Body of pancreas (tissue), 4 donors: ENCODE measurements around the gene HECA. TPM values are rescaled to one million over a fixed set of nuclear protein-coding genes. Genes with fewer than 3 reads are reported as not detected.

ENCODE experiments used
- ATAC-seq: fragments of 150-250 bp; one replicate; pipeline ENCODE4 v1.9.1; 2016
- DNase-seq, 4 donors: peaks; one replicate each; pipeline ENCODE4 v3.0.0-alpha.2; 2019
- H3K27ac ChIP-seq, 4 donors: fragments of 200-600 bp; sonication (generic); 1 replicate in 3 of 4; 2 replicates in 1 of 4; pipeline versions ENCODE4 v1.5.1 to v1.6.1; 2016 to 2019; ENCODE audit warnings: mild to moderate bottlenecking in 1 of 4, mixed read lengths in 1 of 4, moderate library complexity in 1 of 4
- H3K27me3 ChIP-seq, 2 donors: fragments of 200-600 bp; sonication (generic); one replicate each; pipeline ENCODE4 v1.6.0; 2016; ENCODE audit warnings: mild to moderate bottlenecking in 1 of 2
- H3K36me3 ChIP-seq, 2 donors: fragments of 200-600 bp; sonication (generic); replicated peaks in 1 of 2; 2 replicates each; pipeline ENCODE4 v1.5.1; 2016; ENCODE audit warnings: low read depth in 2 of 2; ENCODE audit not compliant: insufficient read depth in 1 of 2
- H3K4me1 ChIP-seq: fragments of 200-600 bp; sonication (generic); one replicate; pipeline ENCODE4 v1.6.0; 2016
- H3K4me3 ChIP-seq, 2 donors: fragments of 200-600 bp; sonication (generic); 1 replicate in 1 of 2; 2 replicates in 1 of 2; pipeline ENCODE4 v1.5.1; 2016 to 2019
- H3K9me3 ChIP-seq, 3 donors: fragments of 200-600 bp; sonication (generic); 1 replicate in 2 of 3; 2 replicates in 1 of 3; pipeline ENCODE4 v1.5.1; 2016
- CTCF ChIP-seq, 7 experiments: fragments of 450-650 bp in 4 of 7; fragments of 200-600 bp in 3 of 7; sonication (generic) in 3 of 7; IDR thresholded peaks; one replicate each; pipeline ENCODE4 v1.5.1; 2016 to 2019; ENCODE audit warnings: antibody characterized with exemption in 7 of 7
- POLR2A ChIP-seq, 3 donors: fragments of 450-650 bp; IDR thresholded peaks; one replicate each; pipeline ENCODE4 v1.6.1; 2016; ENCODE audit warnings: antibody characterized with exemption in 3 of 3, mild to moderate bottlenecking in 2 of 3
- WGBS, 2 donors: methylation state at CpG; one replicate each; pipeline ENCODE4 v1.1.5; 2017; 5-methylcytosine and 5-hydroxymethylcytosine counted together
- intact Hi-C: fragments of 100-400 bp; cut with DNase I; formaldehyde crosslinking; loops from one replicate; pipeline ENCODE4 v1.15.1; 2023
- total RNA-seq, 2 donors: library from RNA; depleted of rRNA; stranded (reverse); fragments of >200 nt; gene quantifications; one replicate each; pipeline ENCODE4 v1.1.0, GENCODE V29; 2016

Gene HECA
- total RNA-seq, 2 donors from 2014 or later: 14.2 to 16.1 TPM

GRCh38 chr6:139126931-139127330 lies 7.9 kb upstream of the HECA start:
- ATAC-seq (no peak), DNase-seq (no peak)
- Histone ChIP-seq H3K36me3 (no peaks in the 10 kb centered on the region), H3K9me3 (no peaks in the 10 kb centered on the region), H3K27me3 (no peaks in the 10 kb centered on the region), H3K4me3 (no peak overlapping the region), H3K4me1 (no peaks in the 10 kb centered on the region), H3K27ac (no peak overlapping the region)
- TF ChIP-seq CTCF (IDR thresholded peaks at IDR 0.05) (no peak), POLR2A (IDR thresholded peaks at IDR 0.05) (no peak)
- 70 to 78% methylated on average over 4 of the region's 4 CpGs for WGBS, 2 donors
- intact Hi-C loops: no loop called here

- no peak overlapping the region for H3K27ac ChIP-seq
- TF ChIP-seq POLR2A (IDR thresholded peaks at IDR 0.05) (no peak), CTCF (IDR thresholded peaks at IDR 0.05) (no peak)
- DNase-seq: no peak
- no peaks in the 10 kb centered on the region for H3K27me3 ChIP-seq
- H3K9me3 ChIP-seq: no peaks in the 10 kb centered on the region
- peaks cover 8% of the 10 kb centered on the region for H3K4me1 ChIP-seq
- ATAC-seq: no peak
- no peak overlapping the region for H3K4me3 ChIP-seq
- no peaks in the 10 kb centered on the region for H3K36me3 ChIP-seq
- intact Hi-C loops: no loop called here
- 91 to 93% methylated on average over 1 of the region's 1 CpG for WGBS, 2 donors
Observed at GRCh38 chr6:139129284-139129683, 5.6 kb upstream of the HECA start.

- 58 to 68% methylated on average over 6 of the region's 6 CpGs for WGBS, 2 donors
- Histone ChIP-seq H3K4me1 (peaks cover 15% of the 10 kb centered on the region), H3K9me3 (no peaks in the 10 kb centered on the region), H3K27ac (no peak overlapping the region), H3K4me3 (no peak overlapping the region), H3K27me3 (no peaks in the 10 kb centered on the region), H3K36me3 (no peaks in the 10 kb centered on the region)
- intact Hi-C loops: no loop called here
- no peak for DNase-seq
- TF ChIP-seq CTCF (IDR thresholded peaks at IDR 0.05) (no peak), POLR2A (IDR thresholded peaks at IDR 0.05) (no peak)
- no peak for ATAC-seq
Observed at GRCh38 chr6:139131736-139132280, 3.1 kb upstream of the HECA start.

- intact Hi-C loops: no loop called here
- Histone ChIP-seq H3K9me3 (no peaks in the 10 kb centered on the region), H3K4me3 (no peak overlapping the region), H3K27ac (peak overlapping the region in 3 of 4 donors; percentile 59 to 94 (median 90)), H3K27me3 (no peaks in the 10 kb centered on the region), H3K4me1 (peaks cover 24% of the 10 kb centered on the region), H3K36me3 (no peaks in the 10 kb centered on the region)
- DNase-seq: peak in 2 of 4 donors; percentile 25 to 50
- peak in 1 of 3 donors; percentile 16 for TF ChIP-seq POLR2A (IDR thresholded peaks at IDR 0.05)
- TF ChIP-seq CTCF (IDR thresholded peaks at IDR 0.05): peak in 2 of 7 experiments; percentile 1 to 5
- no peak for ATAC-seq
- WGBS, 2 donors: 46 to 56% methylated on average over 11 of the region's 11 CpGs
Observed at GRCh38 chr6:139133262-139134063, 1.4 kb upstream of the HECA start.

- TF ChIP-seq CTCF (IDR thresholded peaks at IDR 0.05) (no peak), POLR2A (IDR thresholded peaks at IDR 0.05) (no peak)
- Histone ChIP-seq H3K9me3 (no peaks in the 10 kb centered on the region), H3K36me3 (no peaks in the 10 kb centered on the region), H3K4me1 (peaks cover 28% of the 10 kb centered on the region), H3K4me3 (no peak overlapping the region), H3K27ac (peak overlapping the region in 3 of 4 donors; percentile 59 to 94 (median 90)), H3K27me3 (no peaks in the 10 kb centered on the region)
- ATAC-seq: no peak
- no peak for DNase-seq
- intact Hi-C loops: no loop called here
Observed at GRCh38 chr6:139134064-139134395, 850 bp upstream of the HECA start.
